GOT3 (cell line): Measurements from ENCODE around the gene SIRT6.
"Not testable (repeated sequence)": the region's sequence is repeated elsewhere in the genome, so short reads cannot be mapped to it uniquely, and the experiment has no call there.

ENCODE experiments used
- DNase-seq: peaks from one replicate; lab custom pipeline; 2025; ENCODE audit warnings: mixed read lengths; lab: John Stamatoyannopoulos, UW

The SIRT6 gene

GRCh38 chr19:4130744-4131438 is 51.5 kb downstream of the SIRT6 start:
- no peak for DNase-seq

DNA sequence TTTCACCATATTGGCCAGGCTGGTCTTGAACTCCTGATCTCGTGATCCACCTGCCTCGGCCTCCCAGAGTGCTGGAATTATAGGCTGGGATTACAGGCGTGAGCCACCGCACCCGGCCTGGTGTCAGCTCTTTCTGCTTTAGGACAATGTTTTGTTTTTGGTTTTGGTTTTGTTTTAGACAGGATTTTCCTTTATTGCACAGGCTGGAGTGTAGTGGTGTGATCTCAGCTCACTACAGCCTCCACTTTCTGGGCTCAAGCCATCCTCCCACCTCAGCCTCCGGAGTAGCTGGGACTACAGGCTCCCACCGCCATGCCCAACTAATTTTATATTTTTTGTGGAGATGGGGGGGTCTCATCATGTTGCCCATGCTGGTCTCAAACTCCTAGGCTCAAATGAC is 53.3 kb downstream of the SIRT6 start:
- not testable (repeated sequence) for DNase-seq

- not testable (repeated sequence) for DNase-seq
Observed at GRCh38 chr19:4127322-4127721, 55.0 kb downstream of the SIRT6 start.

- no peak for DNase-seq
Observed at GRCh38 chr19:4124638-4125037, 57.7 kb downstream of the SIRT6 start.
